ENCODE data around the gene PRKCH. TPM values are rescaled to one million over a fixed set of nuclear protein-coding genes. Genes with fewer than 3 reads are reported as not detected.

PRKCH gene
- total RNA-seq, 1 donor from 2014 or later: 74.4 TPM

DNA sequence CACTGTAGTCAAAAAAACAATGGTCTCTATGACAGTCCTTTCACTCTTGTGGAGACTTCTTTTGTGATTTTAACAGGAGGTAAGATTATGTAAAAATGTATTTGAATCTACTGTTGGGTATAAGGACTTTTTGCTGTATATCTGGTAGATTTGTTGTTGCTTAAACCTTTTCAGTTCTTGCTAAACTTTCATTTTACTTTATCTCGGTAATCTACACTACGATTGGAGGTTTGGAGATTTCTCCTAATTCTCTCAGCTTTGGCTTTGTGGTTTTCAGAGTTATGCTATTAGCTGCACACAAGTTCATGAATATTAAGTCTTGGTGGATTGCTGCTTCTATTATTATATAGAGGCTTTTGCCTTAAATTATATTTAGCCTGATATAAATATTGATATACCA, 257.4 kb downstream of the PRKCH start:
- H3K27ac ChIP-seq: no peak overlapping the region
- intact Hi-C loops (cut with DNase I): no loop called here
- H3K4me3 ChIP-seq: no peak overlapping the region
- TF ChIP-seq, protein P1, sequence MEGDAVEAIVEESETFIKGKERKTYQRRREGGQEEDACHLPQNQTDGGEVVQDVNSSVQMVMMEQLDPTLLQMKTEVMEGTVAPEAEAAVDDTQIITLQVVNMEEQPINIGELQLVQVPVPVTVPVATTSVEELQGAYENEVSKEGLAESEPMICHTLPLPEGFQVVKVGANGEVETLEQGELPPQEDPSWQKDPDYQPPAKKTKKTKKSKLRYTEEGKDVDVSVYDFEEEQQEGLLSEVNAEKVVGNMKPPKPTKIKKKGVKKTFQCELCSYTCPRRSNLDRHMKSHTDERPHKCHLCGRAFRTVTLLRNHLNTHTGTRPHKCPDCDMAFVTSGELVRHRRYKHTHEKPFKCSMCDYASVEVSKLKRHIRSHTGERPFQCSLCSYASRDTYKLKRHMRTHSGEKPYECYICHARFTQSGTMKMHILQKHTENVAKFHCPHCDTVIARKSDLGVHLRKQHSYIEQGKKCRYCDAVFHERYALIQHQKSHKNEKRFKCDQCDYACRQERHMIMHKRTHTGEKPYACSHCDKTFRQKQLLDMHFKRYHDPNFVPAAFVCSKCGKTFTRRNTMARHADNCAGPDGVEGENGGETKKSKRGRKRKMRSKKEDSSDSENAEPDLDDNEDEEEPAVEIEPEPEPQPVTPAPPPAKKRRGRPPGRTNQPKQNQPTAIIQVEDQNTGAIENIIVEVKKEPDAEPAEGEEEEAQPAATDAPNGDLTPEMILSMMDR (IDR thresholded peaks at IDR 0.05): no peak
- H3K27me3 ChIP-seq: no peaks in the 10 kb centered on the region
- no peaks in the 10 kb centered on the region for H3K9me3 ChIP-seq
- DNase-seq (no peak), ATAC-seq (no peak)
- H3K36me3 ChIP-seq: no peaks in the 10 kb centered on the region
- no peaks in the 10 kb centered on the region for H3K4me1 ChIP-seq

DNA sequence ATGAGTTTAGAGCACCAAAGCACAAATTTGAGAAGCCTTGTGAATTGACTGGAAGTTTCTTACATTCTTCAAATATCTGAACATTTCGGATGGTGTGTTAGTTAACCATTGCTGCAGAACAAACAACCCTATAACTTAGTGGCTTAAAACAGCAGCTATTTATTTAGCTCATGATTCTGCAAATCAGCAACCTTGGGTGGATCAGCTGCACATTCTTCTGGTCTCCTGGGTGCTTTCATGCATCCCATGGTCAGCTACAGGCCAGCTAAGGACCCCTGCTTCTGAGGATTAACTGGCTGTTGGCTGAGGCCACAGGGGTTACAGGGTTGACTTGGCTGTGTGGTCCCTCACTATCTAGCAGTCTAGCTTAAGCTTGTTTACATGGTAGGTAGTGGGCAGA, 260.0 kb downstream of the PRKCH start:
- ATAC-seq (no peak), DNase-seq (no peak)
- peaks cover 9% of the 10 kb centered on the region for H3K4me1 ChIP-seq
- no peaks in the 10 kb centered on the region for H3K9me3 ChIP-seq
- intact Hi-C loops (cut with DNase I): no loop called here
- no peaks in the 10 kb centered on the region for H3K36me3 ChIP-seq
- no peaks in the 10 kb centered on the region for H3K27me3 ChIP-seq
- TF ChIP-seq, protein P1 (IDR thresholded peaks at IDR 0.05): no peak
- H3K4me3 ChIP-seq: no peak overlapping the region
- no peak overlapping the region for H3K27ac ChIP-seq

DNA sequence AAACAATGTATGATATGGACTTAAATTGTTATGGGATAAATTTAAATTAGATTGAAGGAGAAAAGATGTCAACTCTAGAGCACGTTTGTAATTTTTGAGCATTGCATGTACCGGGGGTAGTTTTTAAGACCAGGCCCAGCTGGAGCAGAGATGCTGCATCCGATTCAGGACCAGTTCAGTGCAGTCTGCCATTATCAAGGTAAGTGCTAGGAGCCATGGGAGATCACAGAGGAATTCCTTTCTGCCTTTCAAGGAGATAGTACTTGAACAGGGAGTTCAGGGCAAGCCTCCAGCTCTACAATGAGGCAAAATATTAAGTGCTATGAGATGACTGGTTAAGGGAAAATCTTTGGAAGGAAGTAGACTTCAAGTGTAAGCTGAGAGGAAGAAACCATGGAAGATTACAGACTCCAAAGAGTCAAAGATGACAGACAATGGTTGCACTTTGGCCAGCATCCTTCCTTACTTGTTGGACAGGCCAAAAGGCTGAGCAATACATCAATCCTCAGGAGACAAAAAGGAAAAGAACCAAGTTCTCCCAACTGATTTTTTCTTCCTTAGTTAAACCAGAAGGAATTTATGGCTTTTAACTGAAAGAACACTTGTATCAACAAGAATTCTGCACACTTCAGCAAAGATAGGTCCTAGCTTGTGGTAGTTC, 260.7 kb downstream of the PRKCH start:
- no peak overlapping the region for H3K27ac ChIP-seq
- intact Hi-C loops (cut with DNase I): no loop called here
- H3K9me3 ChIP-seq: no peaks in the 10 kb centered on the region

DNA sequence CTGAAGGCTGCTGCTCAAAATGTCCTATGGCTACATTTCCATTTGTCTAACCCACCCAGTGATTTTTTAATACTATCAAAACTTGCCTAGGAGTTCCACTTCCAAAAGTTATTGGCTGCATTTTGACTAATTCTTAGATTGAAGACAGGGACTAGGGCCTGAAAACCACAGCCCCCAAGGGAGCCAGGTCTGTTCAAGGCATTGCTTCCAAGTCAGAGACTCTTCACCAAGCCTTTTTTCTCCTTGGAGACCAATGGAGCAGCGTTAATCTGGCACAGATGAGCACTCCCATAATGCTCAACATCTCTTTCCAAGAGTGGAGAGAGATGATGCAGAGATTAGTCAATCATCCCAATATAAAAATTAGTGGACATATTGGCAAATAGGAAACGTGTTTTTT, 261.4 kb downstream of the PRKCH start:
- Histone ChIP-seq H3K36me3 (no peaks in the 10 kb centered on the region), H3K4me1 (peaks cover 21% of the 10 kb centered on the region), H3K4me3 (no peak overlapping the region), H3K27me3 (no peaks in the 10 kb centered on the region), H3K27ac (no peak overlapping the region), H3K9me3 (no peaks in the 10 kb centered on the region)
- DNase-seq (no peak), ATAC-seq (no peak)
- TF ChIP-seq, protein P1 (IDR thresholded peaks at IDR 0.05): no peak
- intact Hi-C loops (cut with DNase I): no loop called here

More for the DNA sequence above, 260.7 kb downstream of the PRKCH start:
- no peaks in the 10 kb centered on the region for H3K36me3 ChIP-seq
- H3K4me3 ChIP-seq: no peak overlapping the region
- ATAC-seq (no peak), DNase-seq (no peak)
- TF ChIP-seq, protein P1 (IDR thresholded peaks at IDR 0.05): no peak
- H3K4me1 ChIP-seq: peaks cover 17% of the 10 kb centered on the region
- no peaks in the 10 kb centered on the region for H3K27me3 ChIP-seq

DNA sequence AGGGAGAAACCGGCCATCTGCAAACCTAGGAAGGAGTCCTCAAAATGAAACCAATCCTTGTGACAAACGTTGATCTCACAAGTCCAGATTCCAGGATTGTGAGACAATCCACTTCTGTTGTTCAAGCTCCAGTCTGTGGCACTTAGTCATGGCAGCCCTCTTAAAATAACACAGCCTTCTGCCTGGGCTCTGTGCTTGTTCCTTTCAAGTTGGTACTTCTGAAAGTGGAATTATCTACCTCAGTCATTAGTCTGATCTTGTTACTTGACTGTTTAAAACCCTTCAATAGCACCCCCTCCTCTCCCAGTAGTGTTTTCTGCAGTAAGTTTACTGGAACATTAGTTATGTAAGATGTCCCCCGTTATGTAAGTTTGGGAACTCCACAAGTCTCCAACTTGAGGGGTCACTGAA, 263.0 kb downstream of the PRKCH start:
- ATAC-seq (peak; percentile 74), DNase-seq (no peak)
- H3K36me3 ChIP-seq: no peaks in the 10 kb centered on the region
- H3K9me3 ChIP-seq: no peaks in the 10 kb centered on the region
- H3K4me1 ChIP-seq: peaks cover 21% of the 10 kb centered on the region
- TF ChIP-seq, protein P1 (IDR thresholded peaks at IDR 0.05): no peak
- H3K27me3 ChIP-seq: no peaks in the 10 kb centered on the region
- no peak overlapping the region for H3K4me3 ChIP-seq
- no peak overlapping the region for H3K27ac ChIP-seq
- intact Hi-C loops (cut with DNase I): no loop called here
